Measurements from ENCODE around the gene CHIT1. TPM values are rescaled to one million over a fixed set of nuclear protein-coding genes. Genes with fewer than 3 reads are reported as not detected.
A peak's percentile ranks its signal among the peaks of the same experiment; 100 is the strongest.

Gene CHIT1
- total RNA-seq, 1 donor from 2014 or later, result not detected

DNA sequence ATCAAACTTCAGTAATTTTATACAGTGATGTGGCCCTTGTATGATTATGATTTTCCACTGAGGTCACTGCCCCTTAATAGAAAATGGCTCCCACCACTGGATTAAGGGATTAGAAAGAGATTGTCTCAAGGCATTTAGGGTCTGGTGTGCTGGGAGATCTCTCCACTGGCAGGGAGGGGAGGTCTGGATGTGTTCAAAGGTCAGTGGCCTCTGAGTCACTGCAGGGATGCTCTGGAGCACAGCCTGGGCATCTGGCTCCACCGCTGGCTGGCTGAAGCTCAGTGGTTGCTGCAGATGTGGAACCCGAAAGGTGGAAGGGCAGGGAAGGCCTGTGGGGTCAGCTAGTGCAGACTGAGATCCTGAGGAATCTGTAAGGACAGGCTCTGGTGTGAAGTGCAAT lies 24.7 kb downstream of the CHIT1 start:
- H3K27ac Mint-ChIP-seq (ENCODE audit: unreplicated experiment), result no peak overlapping the region
- peaks cover 11% of the 10 kb centered on the region for H3K27me3 Mint-ChIP-seq (ENCODE audit: low read depth, unreplicated experiment)
- H3K4me1 Mint-ChIP-seq (ENCODE audit: low read depth, unreplicated experiment), result peaks cover 25% of the 10 kb centered on the region
- Histone ChIP-seq H3K4me3 (ENCODE audit: insufficient read depth, low read depth, low read length) (no peak overlapping the region), H3K4me2 (ENCODE audit: low read length) (no peak overlapping the region), H3K36me3 (ENCODE audit: insufficient read depth, low read length) (no peaks in the 10 kb centered on the region), H3K27ac (ENCODE audit: low read depth, low read length) (no peak overlapping the region), H3K9me3 (ENCODE audit: insufficient read depth, low read depth, low read length) (no peaks in the 10 kb centered on the region), H4K20me1 (ENCODE audit: insufficient read depth, low read length) (no peaks in the 10 kb centered on the region), H3K27me3 (ENCODE audit: insufficient read depth, low read length) (no peaks in the 10 kb centered on the region), H2AFZ (ENCODE audit: low read depth, low read length) (no peak overlapping the region), H3K4me1 (ENCODE audit: insufficient read depth, low read length) (peaks cover 3% of the 10 kb centered on the region), H3K9ac (ENCODE audit: low read length) (no peak overlapping the region), H3K79me2 (ENCODE audit: insufficient read depth, low read length) (no peaks in the 10 kb centered on the region)
- H3K9me3 Mint-ChIP-seq (ENCODE audit: unreplicated experiment), result peaks cover 8% of the 10 kb centered on the region
- DNase-seq (ENCODE audit: low read depth), result no peak
- H3K36me3 Mint-ChIP-seq (ENCODE audit: low read depth, unreplicated experiment), result no peaks in the 10 kb centered on the region
- no peak for FAIRE-seq
- no peak for TF ChIP-seq EZH2 (IDR thresholded peaks at IDR 0.05; ENCODE audit: insufficient read depth, low read length)
- TF ChIP-seq CTCF (IDR thresholded peaks at IDR 0.05; ENCODE audit: insufficient read depth, low read depth, low read length), result no peak
- no peak overlapping the region for H3K4me3 Mint-ChIP-seq (ENCODE audit: unreplicated experiment)

- H3K36me3 ChIP-seq (ENCODE audit: insufficient read depth, low read length), result no peaks in the 10 kb centered on the region
- H3K27me3 ChIP-seq (ENCODE audit: insufficient read depth, low read length), result no peaks in the 10 kb centered on the region
- H3K27me3 Mint-ChIP-seq (ENCODE audit: low read depth, unreplicated experiment), result peaks cover 10% of the 10 kb centered on the region
- no peak for TF ChIP-seq EZH2 (IDR thresholded peaks at IDR 0.05; ENCODE audit: insufficient read depth, low read length)
- TF ChIP-seq CTCF (IDR thresholded peaks at IDR 0.05; ENCODE audit: insufficient read depth, low read depth, low read length), result no peak
- no peaks in the 10 kb centered on the region for H3K9me3 ChIP-seq (ENCODE audit: insufficient read depth, low read depth, low read length)
- H4K20me1 ChIP-seq (ENCODE audit: insufficient read depth, low read length), result no peaks in the 10 kb centered on the region
- H3K27ac ChIP-seq (ENCODE audit: low read depth, low read length), result no peak overlapping the region
- FAIRE-seq, result no peak
- H3K36me3 Mint-ChIP-seq (ENCODE audit: low read depth, unreplicated experiment), result no peaks in the 10 kb centered on the region
- H3K27ac Mint-ChIP-seq (ENCODE audit: unreplicated experiment), result peak overlapping the region; percentile 22
- H2AFZ ChIP-seq (ENCODE audit: low read depth, low read length), result no peak overlapping the region
- H3K9me3 Mint-ChIP-seq (ENCODE audit: unreplicated experiment), result peaks cover 8% of the 10 kb centered on the region
- H3K4me1 Mint-ChIP-seq (ENCODE audit: low read depth, unreplicated experiment), result peaks cover 38% of the 10 kb centered on the region
- no peak overlapping the region for H3K4me2 ChIP-seq (ENCODE audit: low read length)
- no peak overlapping the region for H3K9ac ChIP-seq (ENCODE audit: low read length)
- peak; percentile 73 for DNase-seq (ENCODE audit: low read depth)
- H3K4me3 Mint-ChIP-seq (ENCODE audit: unreplicated experiment), result no peak overlapping the region
- H3K4me1 ChIP-seq (ENCODE audit: insufficient read depth, low read length), result peaks cover 17% of the 10 kb centered on the region
- no peaks in the 10 kb centered on the region for H3K79me2 ChIP-seq (ENCODE audit: insufficient read depth, low read length)
- no peak overlapping the region for H3K4me3 ChIP-seq (ENCODE audit: insufficient read depth, low read depth, low read length)
Measured at GRCh38 chr1:203202431-203203245, 26.8 kb downstream of the CHIT1 start.

Data from astrocyte (in vitro differentiated cells and primary cell).